WTC11 (cell line): ENCODE data around the gene PRIM2.

Experiments used
- ATF2 ChIP-seq: sonication (generic); formaldehyde crosslinking; IDR thresholded peaks from 2 replicates; pipeline ENCODE4 v1.8.1; 2022; ENCODE audit warnings: low read depth, missing genetic modification reagents, borderline replicate concordance
- CTCF ChIP-seq: fragments of 200-600 bp; IDR thresholded peaks from 2 replicates; pipeline ENCODE4 v1.8.0; 2022; ENCODE audit warnings: antibody characterized with exemption
- ELF4 ChIP-seq: sonication (generic); formaldehyde crosslinking; IDR thresholded peaks from 2 replicates; pipeline ENCODE4 v1.8.1; 2022; ENCODE audit warnings: low read depth, mild to moderate bottlenecking, moderate library complexity, missing genetic modification reagents
- ESRRA ChIP-seq: sonication (generic); formaldehyde crosslinking; IDR thresholded peaks from 2 replicates; pipeline ENCODE4 v1.8.1; 2022; ENCODE audit warnings: mild to moderate bottlenecking, missing genetic modification reagents, borderline replicate concordance
- GRHL2 ChIP-seq: fragments of 250-450 bp; sonication (Bioruptor Pico); IDR thresholded peaks from 2 replicates; pipeline ENCODE4 v1.8.0; 2022; ENCODE audit warnings: mild to moderate bottlenecking, moderate library complexity; ENCODE audit not compliant: insufficient replicate concordance, severe bottlenecking
- KAT7 ChIP-seq: sonication (generic); formaldehyde crosslinking; IDR thresholded peaks from 2 replicates; pipeline ENCODE4 v1.8.1; 2023; ENCODE audit warnings: missing genetic modification reagents, mild to moderate bottlenecking, borderline replicate concordance
- MAX ChIP-seq: sonication (generic); formaldehyde crosslinking; IDR thresholded peaks from 2 replicates; pipeline ENCODE4 v1.8.0; 2022; ENCODE audit warnings: mild to moderate bottlenecking, missing genetic modification reagents
- MLX ChIP-seq: sonication (generic); formaldehyde crosslinking; IDR thresholded peaks from 2 replicates; pipeline ENCODE4 v1.8.1; 2023; ENCODE audit warnings: mild to moderate bottlenecking, missing genetic modification reagents, moderate library complexity
- NFYB ChIP-seq: sonication (generic); formaldehyde crosslinking; conservative IDR thresholded peaks from 2 replicates; pipeline ENCODE4 v1.8.0; 2022; ENCODE audit warnings: low read depth, missing genetic modification reagents
- NR3C1 ChIP-seq: sonication (generic); formaldehyde crosslinking; conservative IDR thresholded peaks from 2 replicates; pipeline ENCODE4 v1.8.1; 2023; ENCODE audit warnings: low read depth, mild to moderate bottlenecking, missing genetic modification reagents
- SMAD3 ChIP-seq: sonication (generic); formaldehyde crosslinking; IDR thresholded peaks from 2 replicates; pipeline ENCODE4 v1.8.0; 2022; ENCODE audit warnings: missing genetic modification reagents, mild to moderate bottlenecking, borderline replicate concordance
- TCF7 ChIP-seq: sonication (generic); formaldehyde crosslinking; IDR thresholded peaks from 2 replicates; pipeline ENCODE4 v1.8.0; 2022; ENCODE audit warnings: mild to moderate bottlenecking, low read depth, missing genetic modification reagents, moderate library complexity
- ZNF416 ChIP-seq: fragments of 250-450 bp; sonication (Bioruptor Pico); IDR thresholded peaks from 2 replicates; pipeline ENCODE4 v1.9.0; 2021; ENCODE audit warnings: mild to moderate bottlenecking, inconsistent platforms

- TF ChIP-seq ESRRA (CRISPR knock-in tag) (no peak), CTCF (no peak), MAX (CRISPR knock-in tag) (no peak), TCF7 (CRISPR knock-in tag) (no peak), KAT7 (no peak), NR3C1 (CRISPR knock-in tag) (no peak), ELF4 (CRISPR knock-in tag) (no peak), MLX (no peak), GRHL2 (CRISPR knock-in tag) (no peak), ATF2 (CRISPR knock-in tag) (no peak), NFYB (CRISPR knock-in tag) (no peak), SMAD3 (no peak), ZNF416 (CRISPR knock-in tag) (no peak)
Observed at GRCh38 chr6:57279013-57279412, 38.4 kb upstream of the PRIM2 start.
